SIG-M5 treated with dmso at 0.1 percent for 504 hours (cell line): ENCODE measurements around the gene FAM47B.

Source experiments
- DNase-seq: peaks from one replicate; lab custom pipeline; 2025; ENCODE audit not compliant: unreplicated experiment; lab: John Stamatoyannopoulos, UW

FAM47B gene

GRCh38 chrX:34942496-34942895, at the start of gene FAM47B:
TSS of gene FAM47B (plus strand) at chrX:34942796. CDS start at chrX:34942832, 36 bp downstream.
- no peak for DNase-seq

- DNase-seq = no peak
Observed at GRCh38 chrX:34893741-34894140, 48.9 kb upstream of the FAM47B start.

GRCh38 chrX:34900691-34901090, 41.9 kb upstream of the FAM47B start:
- DNase-seq = no peak

- no peak for DNase-seq
Observed at GRCh38 chrX:34901761-34902160, 40.8 kb upstream of the FAM47B start.

GRCh38 chrX:34903316-34903715, 39.3 kb upstream of the FAM47B start:
- DNase-seq = no peak

GRCh38 chrX:34909151-34909550, 33.4 kb upstream of the FAM47B start:
- no peak for DNase-seq

- DNase-seq = peak; percentile 0
Observed at GRCh38 chrX:34915463-34916225, 27.0 kb upstream of the FAM47B start.

GRCh38 chrX:34917146-34917545, 25.4 kb upstream of the FAM47B start:
- no peak for DNase-seq

GRCh38 chrX:34918091-34918736, 24.4 kb upstream of the FAM47B start:
- DNase-seq = no peak

GRCh38 chrX:34918856-34919255, 23.7 kb upstream of the FAM47B start:
- peak; percentile 3 for DNase-seq

- no peak for DNase-seq
Observed at GRCh38 chrX:34927866-34928265, 14.7 kb upstream of the FAM47B start.

GRCh38 chrX:34943235-34943634, 639 bp downstream of the FAM47B start:
- no peak for DNase-seq

- no peak for DNase-seq
Observed at GRCh38 chrX:34956916-34957315, 14.3 kb downstream of the FAM47B start.

- DNase-seq = no peak
Observed at GRCh38 chrX:34961662-34962061, 19.1 kb downstream of the FAM47B start.

GRCh38 chrX:34972206-34972605, 29.6 kb downstream of the FAM47B start:
- no peak for DNase-seq

GRCh38 chrX:34978171-34978570, 35.6 kb downstream of the FAM47B start:
- DNase-seq = no peak

GRCh38 chrX:34987646-34988045, 45.0 kb downstream of the FAM47B start:
- no peak for DNase-seq
